Activated T-helper 2 cell treated with anti-CD3 and anti-CD28 coated beads, Interferon-gamma antibody, Interleukin-2, Interleukin-4, amounts not matched to agents 10 μg/mL and 5 μg/mL and 100 μg/mL, durations not matched to agents 14 hours and 24 hours and 36 hours (primary cell): ENCODE measurements around the gene CLEC2L. TPM values are rescaled to one million over a fixed set of nuclear protein-coding genes. Genes with fewer than 3 reads are reported as not detected.
A peak's percentile ranks its signal among the peaks of the same experiment; 100 is the strongest.

Experiments
- DNase-seq: peaks from one replicate; pipeline ENCODE4 v3.0.0; 2021; ENCODE audit warnings: low spot score
- H3K27ac Mint-ChIP-seq: one replicate; pipeline ENCODE4 v1.8.0; 2021; ENCODE audit warnings: mixed read lengths
- H3K27me3 Mint-ChIP-seq: one replicate; pipeline ENCODE4 v1.8.0; 2021; ENCODE audit warnings: low read depth, mixed read lengths
- H3K36me3 Mint-ChIP-seq: one replicate; pipeline ENCODE4 v1.8.0; 2021; ENCODE audit warnings: low read depth, mixed read lengths
- H3K4me1 Mint-ChIP-seq: one replicate; pipeline ENCODE4 v1.8.0; 2021; ENCODE audit warnings: low read depth, mixed read lengths
- H3K4me3 Mint-ChIP-seq: one replicate; pipeline ENCODE4 v1.8.0; 2021; ENCODE audit warnings: low read depth, mild to moderate bottlenecking, moderate library complexity, mixed read lengths
- H3K9me3 Mint-ChIP-seq: one replicate; pipeline ENCODE4 v1.8.0; 2021; ENCODE audit warnings: mixed read lengths
- intact Hi-C: fragments of 100-400 bp; cut with micrococcal nuclease; formaldehyde crosslinking; loops from one replicate; pipeline ENCODE4 v1.15.1; 2023
- total RNA-seq: library from RNA; stranded (reverse); gene quantifications from 2 replicates; pipeline ENCODE4 v1.2.3, GENCODE V29; 2022

The CLEC2L gene
- not detected in 2 replicates for total RNA-seq

DNA sequence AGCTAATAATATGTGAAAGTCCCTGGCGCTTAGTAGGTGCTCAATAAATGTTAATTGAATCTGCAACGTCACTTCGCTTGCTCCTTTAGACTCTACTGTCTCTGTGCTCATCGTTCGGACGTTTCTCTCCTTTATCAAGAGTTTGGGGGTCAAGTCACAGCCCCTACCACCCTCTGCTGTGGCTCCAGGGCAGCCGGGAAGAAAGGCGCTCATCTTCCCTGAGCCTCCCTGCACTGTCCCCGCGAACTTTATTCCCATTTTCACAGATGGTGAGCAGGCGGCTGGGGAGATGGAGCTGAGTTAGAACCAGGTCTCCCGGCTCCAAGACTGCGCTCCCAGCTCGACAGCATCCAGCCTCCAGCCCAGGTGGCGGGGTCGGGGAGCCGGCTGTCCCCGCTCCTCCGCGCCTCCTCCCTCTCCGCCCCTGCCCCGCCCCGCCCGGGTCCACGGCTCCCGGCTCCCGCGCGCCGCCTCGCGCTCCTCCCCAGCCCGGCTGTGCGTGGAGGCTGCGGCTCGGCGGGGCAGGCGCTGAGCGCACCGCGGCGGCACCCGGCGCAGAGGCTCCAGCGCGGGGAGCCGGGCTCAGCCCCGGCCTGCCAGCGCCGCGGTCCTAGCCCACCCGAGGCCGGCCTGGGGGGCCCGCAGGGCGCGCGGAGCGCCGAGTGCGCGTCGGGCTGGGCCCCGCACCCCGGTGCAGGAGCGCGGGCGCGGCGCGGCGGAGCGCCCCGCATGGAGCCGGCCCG, at the start of gene CLEC2L:
Gene CLEC2L, plus strand, starts transcription at position 487 of the 743 bp plus-strand sequence. Its CDS starts 243 bp downstream, at position 730.
- H3K27ac Mint-ChIP-seq: no peak within 1 kb of the TSS

GRCh38 chr7:139476139-139476538, 47.3 kb upstream of the CLEC2L start:
- H3K9me3 Mint-ChIP-seq: peaks cover 5% of the 10 kb centered on the region
- no peaks in the 10 kb centered on the region for H3K36me3 Mint-ChIP-seq
- intact Hi-C loops: no loop called here
- DNase-seq: no peak
- H3K27ac Mint-ChIP-seq: no peak overlapping the region
- H3K4me1 Mint-ChIP-seq: no peaks in the 10 kb centered on the region
- no peak overlapping the region for H3K4me3 Mint-ChIP-seq
- H3K27me3 Mint-ChIP-seq: peaks cover 7% of the 10 kb centered on the region

More for the DNA sequence above, at the start of gene CLEC2L:
- Mint-ChIP-seq H3K36me3 (no peaks in the 10 kb centered on the region), H3K4me1 (peaks cover 5% of the 10 kb centered on the region), H3K9me3 (no peaks in the 10 kb centered on the region), H3K4me3 (no peak within 1 kb of the TSS), H3K27me3 (peaks cover 45% of the 10 kb centered on the region)
- intact Hi-C loops: no loop called here
- DNase-seq: no peak

- H3K4me3 Mint-ChIP-seq: no peak overlapping the region
- intact Hi-C loops: no loop called here
- no peak for DNase-seq
- no peaks in the 10 kb centered on the region for H3K36me3 Mint-ChIP-seq
- no peaks in the 10 kb centered on the region for H3K4me1 Mint-ChIP-seq
- no peak overlapping the region for H3K27ac Mint-ChIP-seq
- peaks cover 12% of the 10 kb centered on the region for H3K27me3 Mint-ChIP-seq
- H3K9me3 Mint-ChIP-seq: peaks cover 5% of the 10 kb centered on the region
These were observed 46.6 kb upstream of the CLEC2L start for GRCh38 chr7:139476891-139477290.

- Mint-ChIP-seq H3K4me3 (no peak overlapping the region), H3K4me1 (peaks cover 3% of the 10 kb centered on the region), H3K27ac (no peak overlapping the region), H3K36me3 (no peaks in the 10 kb centered on the region), H3K27me3 (peaks cover 22% of the 10 kb centered on the region), H3K9me3 (no peaks in the 10 kb centered on the region)
- intact Hi-C loops: no loop called here
- DNase-seq: no peak
These were observed 43.9 kb upstream of the CLEC2L start for GRCh38 chr7:139479620-139480019.

GRCh38 chr7:139481364-139481763, 42.1 kb upstream of the CLEC2L start:
- no peaks in the 10 kb centered on the region for H3K9me3 Mint-ChIP-seq
- no peak overlapping the region for H3K4me3 Mint-ChIP-seq
- H3K27ac Mint-ChIP-seq: no peak overlapping the region
- intact Hi-C loops: no loop called here
- H3K27me3 Mint-ChIP-seq: peaks cover 33% of the 10 kb centered on the region
- DNase-seq: no peak
- peaks cover 3% of the 10 kb centered on the region for H3K4me1 Mint-ChIP-seq
- no peaks in the 10 kb centered on the region for H3K36me3 Mint-ChIP-seq

DNA sequence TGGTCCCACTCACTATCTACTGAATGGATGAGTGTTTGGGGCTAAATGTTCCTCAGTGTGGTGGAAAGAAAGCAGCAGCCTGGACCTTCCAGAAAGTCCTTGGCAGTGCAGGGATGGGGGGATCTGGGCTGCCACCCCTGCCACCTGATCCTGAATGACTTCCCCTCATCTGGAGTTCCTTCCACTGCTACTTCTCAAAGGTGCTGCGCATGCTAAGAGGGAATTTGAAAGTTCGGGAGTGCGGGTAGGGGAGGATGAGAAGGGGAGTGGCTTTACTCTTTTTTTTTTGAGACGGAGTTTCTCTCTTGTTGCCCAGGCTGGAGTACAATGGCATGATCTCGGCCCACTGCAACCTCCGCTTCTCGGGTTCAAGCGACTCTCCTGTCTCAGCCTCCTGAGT, 41.4 kb upstream of the CLEC2L start:
- H3K27ac Mint-ChIP-seq: no peak overlapping the region
- H3K4me3 Mint-ChIP-seq: peak overlapping the region; percentile 51
- H3K4me1 Mint-ChIP-seq: peaks cover 3% of the 10 kb centered on the region
- H3K36me3 Mint-ChIP-seq: no peaks in the 10 kb centered on the region
- peaks cover 37% of the 10 kb centered on the region for H3K27me3 Mint-ChIP-seq
- no peak for DNase-seq
- H3K9me3 Mint-ChIP-seq: no peaks in the 10 kb centered on the region
- intact Hi-C loops: no loop called here

DNA sequence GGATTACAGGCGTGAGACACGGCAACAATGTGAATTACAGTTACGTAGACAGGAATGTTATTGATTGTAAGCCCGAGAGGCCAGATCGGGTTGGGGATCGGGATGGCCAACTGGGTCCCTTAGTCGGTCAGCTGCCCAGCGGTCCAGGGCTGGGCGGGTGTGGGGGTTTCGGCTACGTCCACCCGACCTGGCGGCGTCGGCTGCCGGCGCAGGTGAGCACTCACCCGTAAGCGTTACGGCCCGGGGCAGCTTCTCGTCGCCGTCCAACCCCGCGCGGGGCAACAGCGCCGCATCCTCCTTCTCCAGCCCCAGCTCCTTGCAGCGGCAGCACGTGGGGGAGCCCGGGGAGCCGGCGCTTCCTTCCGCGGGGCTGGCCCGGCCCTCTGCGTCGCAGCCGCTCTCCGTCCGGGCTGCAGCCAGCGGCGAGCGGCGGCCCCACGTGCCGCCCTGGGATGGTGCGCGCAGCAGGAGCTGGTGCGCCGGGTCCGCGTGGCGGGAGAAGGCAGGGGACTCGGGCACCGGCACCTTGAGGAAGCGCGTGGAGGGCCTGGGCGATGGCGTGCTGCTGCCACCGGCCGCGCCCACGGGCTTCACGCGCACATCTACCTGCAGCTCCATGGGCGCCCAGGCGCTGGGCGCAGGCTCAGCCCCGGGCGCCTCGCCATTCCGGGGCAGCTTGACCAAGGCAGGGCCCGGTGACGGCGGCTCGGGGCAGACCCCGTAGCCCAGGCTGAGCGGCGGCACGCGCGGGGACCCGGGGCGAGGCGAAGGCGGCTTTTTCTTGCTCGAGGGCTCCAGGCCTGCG, 40.6 kb upstream of the CLEC2L start:
- peak overlapping the region; percentile 51 for H3K4me3 Mint-ChIP-seq
- intact Hi-C loops: no loop called here
- DNase-seq: no peak
- no peaks in the 10 kb centered on the region for H3K9me3 Mint-ChIP-seq
- H3K4me1 Mint-ChIP-seq: peaks cover 3% of the 10 kb centered on the region
- peaks cover 43% of the 10 kb centered on the region for H3K27me3 Mint-ChIP-seq
- no peaks in the 10 kb centered on the region for H3K36me3 Mint-ChIP-seq
- no peak overlapping the region for H3K27ac Mint-ChIP-seq

DNA sequence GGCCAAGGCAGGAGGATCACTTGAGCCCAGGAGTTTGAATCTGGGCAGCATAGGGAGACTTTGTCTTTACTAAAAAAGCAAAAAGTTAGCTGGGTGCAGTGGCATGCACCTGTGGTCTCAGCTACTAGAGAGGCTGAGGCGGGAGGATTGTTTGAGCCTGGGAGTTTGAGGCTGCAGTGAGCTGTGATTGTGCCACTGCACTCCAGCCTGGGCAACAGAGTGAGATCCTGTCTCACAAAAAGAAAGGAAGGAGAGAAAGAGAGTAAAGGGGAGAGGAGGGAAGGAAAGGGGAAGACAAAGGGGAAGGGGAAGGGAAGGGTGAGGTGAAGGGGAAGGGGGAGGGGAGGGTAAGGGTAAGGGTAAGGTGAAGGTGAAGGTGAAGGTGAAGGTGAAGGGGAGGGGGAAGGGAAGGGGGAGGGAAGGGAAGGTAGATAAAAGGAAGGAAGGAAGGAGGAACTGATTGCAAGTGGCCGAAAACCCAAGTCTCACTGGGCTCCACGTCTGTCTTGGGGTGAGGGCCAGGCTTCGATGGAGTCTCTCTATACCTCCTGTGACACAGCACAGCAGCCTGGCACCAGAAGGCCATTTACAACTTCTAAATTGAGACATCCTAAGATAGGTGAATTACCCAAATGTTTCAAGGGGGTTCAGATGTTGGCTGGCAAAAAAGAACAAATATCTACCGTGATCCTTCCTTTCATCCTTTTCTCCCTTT, 36.0 kb upstream of the CLEC2L start:
- intact Hi-C loops: no loop called here
- DNase-seq: no peak
- Mint-ChIP-seq H3K27me3 (peaks cover 39% of the 10 kb centered on the region), H3K27ac (no peak overlapping the region), H3K9me3 (peaks cover 8% of the 10 kb centered on the region), H3K36me3 (no peaks in the 10 kb centered on the region), H3K4me3 (no peak overlapping the region), H3K4me1 (peaks cover 3% of the 10 kb centered on the region)

- Mint-ChIP-seq H3K9me3 (peaks cover 14% of the 10 kb centered on the region), H3K27ac (no peak overlapping the region)
These were observed 34.7 kb upstream of the CLEC2L start for GRCh38 chr7:139488810-139489209.

DNA sequence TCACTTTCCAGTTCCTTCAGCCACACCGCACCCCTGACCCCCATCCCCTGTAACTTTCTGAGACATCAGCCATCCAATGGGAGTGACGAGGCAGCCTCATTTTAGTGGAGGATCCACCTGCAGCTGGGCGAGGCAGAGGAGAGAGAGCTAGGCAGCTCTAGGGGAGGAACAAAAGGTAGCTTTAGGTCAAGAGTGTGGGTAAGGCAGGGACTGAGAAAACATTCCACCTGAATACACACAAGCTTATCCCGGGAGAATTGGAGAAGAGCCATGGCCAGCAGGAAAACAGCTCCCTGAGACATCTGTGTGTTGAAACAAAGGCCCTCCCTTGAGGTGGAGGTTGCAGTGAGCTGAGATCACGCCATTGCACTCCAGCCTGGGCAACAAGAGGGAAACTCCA, 33.4 kb upstream of the CLEC2L start:
- Mint-ChIP-seq H3K27me3 (peaks cover 33% of the 10 kb centered on the region), H3K4me1 (peaks cover 7% of the 10 kb centered on the region), H3K36me3 (no peaks in the 10 kb centered on the region), H3K27ac (no peak overlapping the region), H3K4me3 (no peak overlapping the region), H3K9me3 (peaks cover 14% of the 10 kb centered on the region)
- intact Hi-C loops: no loop called here
- no peak for DNase-seq

More at GRCh38 chr7:139488810-139489209, 34.7 kb upstream of the CLEC2L start:
- Mint-ChIP-seq H3K4me1 (peaks cover 2% of the 10 kb centered on the region), H3K36me3 (no peaks in the 10 kb centered on the region), H3K4me3 (no peak overlapping the region), H3K27me3 (peaks cover 38% of the 10 kb centered on the region)
- intact Hi-C loops: no loop called here
- DNase-seq: no peak

DNA sequence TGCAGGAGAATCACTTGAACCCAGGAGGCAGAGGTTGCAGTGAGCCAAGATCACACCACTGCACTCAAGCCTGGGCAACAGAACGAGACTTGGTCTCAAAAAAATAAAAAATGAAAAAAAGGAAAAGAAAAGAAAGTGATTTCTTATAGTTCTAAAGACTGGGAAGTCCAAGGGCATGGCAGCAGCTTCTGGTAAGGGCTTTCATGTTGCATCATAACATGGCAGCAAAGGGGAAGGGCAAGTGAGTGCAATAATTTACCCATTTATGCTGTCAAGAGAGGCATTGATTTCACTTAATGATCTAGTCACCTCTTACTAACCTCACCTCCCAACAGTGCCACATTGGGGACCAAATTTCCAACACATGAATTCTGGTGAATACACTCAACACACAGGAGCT, 31.2 kb upstream of the CLEC2L start:
- Mint-ChIP-seq H3K36me3 (no peaks in the 10 kb centered on the region), H3K27me3 (peaks cover 22% of the 10 kb centered on the region), H3K27ac (no peak overlapping the region), H3K4me1 (peaks cover 20% of the 10 kb centered on the region), H3K4me3 (no peak overlapping the region), H3K9me3 (peaks cover 14% of the 10 kb centered on the region)
- intact Hi-C loops: no loop called here
- no peak for DNase-seq

GRCh38 chr7:139494835-139495579, 28.5 kb upstream of the CLEC2L start:
- Mint-ChIP-seq H3K27ac (no peak overlapping the region), H3K36me3 (no peaks in the 10 kb centered on the region), H3K4me1 (peaks cover 23% of the 10 kb centered on the region), H3K9me3 (peaks cover 14% of the 10 kb centered on the region), H3K4me3 (no peak overlapping the region), H3K27me3 (peaks cover 4% of the 10 kb centered on the region)
- intact Hi-C loops: no loop called here
- DNase-seq: peak; percentile 17
